ENCODE data around the gene TAF1C. TPM values are rescaled to one million over a fixed set of nuclear protein-coding genes. Genes with fewer than 3 reads are reported as not detected.

Gene TAF1C
- total and polyA plus RNA-seq, 9 of the 15 experiments (the other 6 are each of a cell fraction or from before 2014, with no cell fraction given): 1.5 to 74.8 (median 21.0) TPM

GRCh38 chr16:84138824-84139627, 47.8 kb downstream of the TAF1C start (continued):
- TF ChIP-seq SRSF9 (IDR thresholded peaks at IDR 0.05; ENCODE audit: borderline replicate concordance, low read depth, low read length): no peak
- TF ChIP-seq YY1 (IDR thresholded peaks at IDR 0.05; ENCODE audit: borderline replicate concordance in 1 of 3, control insufficient read depth in 1 of 3, extremely low read depth in 1 of 3, insufficient read depth in 3 of 3, insufficient read length in 1 of 3, insufficient replicate concordance in 2 of 3, low read depth in 1 of 3, low read length in 2 of 3): peak in 1 of 3 experiments; percentile 75
- TF ChIP-seq HNRNPH1 (optimal IDR thresholded peaks at IDR 0.05; ENCODE audit: low read depth, low read length): no peak
- no peak for TF ChIP-seq ZNF274 (IDR thresholded peaks at IDR 0.05; ENCODE audit: borderline replicate concordance, low read depth, low read length)
- TF ChIP-seq, protein P1, sequence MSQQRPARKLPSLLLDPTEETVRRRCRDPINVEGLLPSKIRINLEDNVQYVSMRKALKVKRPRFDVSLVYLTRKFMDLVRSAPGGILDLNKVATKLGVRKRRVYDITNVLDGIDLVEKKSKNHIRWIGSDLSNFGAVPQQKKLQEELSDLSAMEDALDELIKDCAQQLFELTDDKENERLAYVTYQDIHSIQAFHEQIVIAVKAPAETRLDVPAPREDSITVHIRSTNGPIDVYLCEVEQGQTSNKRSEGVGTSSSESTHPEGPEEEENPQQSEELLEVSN (IDR thresholded peaks at IDR 0.05; ENCODE audit: borderline replicate concordance in 1 of 2, extremely low read depth in 1 of 2, insufficient read depth in 1 of 2, insufficient read length in 1 of 2, low read depth in 1 of 2, low read length in 1 of 2, poor library complexity in 1 of 2, severe bottlenecking in 1 of 2): peak in 1 of 2 experiments; percentile 36
- no peak for TF ChIP-seq U2AF2 (optimal IDR thresholded peaks at IDR 0.05; ENCODE audit: low read depth, low read length)
- no peak for TF ChIP-seq ZNF740 (CRISPR knock-in tag; IDR thresholded peaks at IDR 0.05)
- TF ChIP-seq ZNF740 (tag; IDR thresholded peaks at IDR 0.05): no peak; a peak in 1 of 4 replicates
- no peak for TF ChIP-seq MYNN (IDR thresholded peaks at IDR 0.05)
- no peak for TF ChIP-seq MYNN (CRISPR knock-in tag; IDR thresholded peaks at IDR 0.05)
- TF ChIP-seq NCOA1 (IDR thresholded peaks at IDR 0.05; ENCODE audit: low read depth): peak; percentile 74
- TF ChIP-seq KDM5B (IDR thresholded peaks at IDR 0.05; ENCODE audit: insufficient replicate concordance, low read depth, low read length): peak; percentile 68
- peak; percentile 57; the same call in 1 of the 2 replicates for TF ChIP-seq SMARCC2 (IDR thresholded peaks at IDR 0.05; ENCODE audit: low read depth)
- TF ChIP-seq DDX20 (tag; IDR thresholded peaks at IDR 0.05; ENCODE audit: low read depth): no peak; the same call in 1 of the 2 replicates
- no peak for TF ChIP-seq HNRNPLL (IDR thresholded peaks at IDR 0.05; ENCODE audit: low read depth, low read length, poor library complexity, severe bottlenecking)
- TF ChIP-seq MBD1 (CRISPR knock-in tag; IDR thresholded peaks at IDR 0.05): no peak
- TF ChIP-seq RCOR1 (IDR thresholded peaks at IDR 0.05; ENCODE audit: borderline replicate concordance in 1 of 2, low read depth in 2 of 2, low read length in 2 of 2): peak in 1 of 2 experiments; percentile 92; a peak in 2 of 4 replicates
- TF ChIP-seq ZNF184 (CRISPR knock-in tag; IDR thresholded peaks at IDR 0.05): no peak
- no peak for TF ChIP-seq SRSF1 (IDR thresholded peaks at IDR 0.05; ENCODE audit: low read depth, low read length)
- TF ChIP-seq RBM14 (IDR thresholded peaks at IDR 0.05; ENCODE audit: borderline replicate concordance, insufficient read depth, low read depth, low read length): no peak
- TF ChIP-seq THRAP3 (IDR thresholded peaks at IDR 0.05; ENCODE audit: borderline replicate concordance): no peak
- TF ChIP-seq ZNF311 (CRISPR knock-in tag; IDR thresholded peaks at IDR 0.05): no peak; the same call in 1 of the 2 replicates
- TF ChIP-seq ZNF586 (CRISPR knock-in tag; conservative IDR thresholded peaks at IDR 0.05): no peak
